H1 (cell line): ENCODE measurements around the gene SSX2IP. TPM values are rescaled to one million over a fixed set of nuclear protein-coding genes. Genes with fewer than 3 reads are reported as not detected.

ENCODE experiments used
- CTCF ChIA-PET: fragments of 300-600 bp; sonication (Branson Sonifier 250); formaldehyde crosslinking; loops from one replicate; lab custom pipeline; 2021; ENCODE audit not compliant: partially characterized antibody; lab: Charles Lee
- POLR2A ChIA-PET: fragments of 300-600 bp; sonication (Branson Sonifier 250); formaldehyde crosslinking; loops from one replicate; lab custom pipeline; 2021; ENCODE audit warnings: inconsistent platforms; ENCODE audit not compliant: partially characterized antibody; lab: Charles Lee
- DNase-seq, 2 experiments: peaks; one replicate each; pipeline versions ENCODE4 v3.0.0 to v3.0.0-alpha.2; 2010 to 2022; ENCODE audit warnings: low spot score in 2 of 2, low read depth in 1 of 2, mixed read lengths in 1 of 2
- FAIRE-seq: peaks from 2 replicates; lab custom pipeline; 2011; peaks lifted over from hg19 to GRCh38; lab: Jason Lieb, UNC
- H2AFZ ChIP-seq: 2 replicates; pipeline ENCODE4 v1.8.1; 2012; ENCODE audit warnings: low read length, inconsistent platforms
- H2AK5ac ChIP-seq: 2 replicates; pipeline ENCODE4 v1.6.1; 2013; ENCODE audit warnings: low read depth, low read length
- H2BK120ac ChIP-seq: replicated peaks from 2 replicates; pipeline ENCODE3; 2013; ENCODE audit warnings: low read depth, low read length, inconsistent platforms
- H2BK12ac ChIP-seq: 2 replicates; pipeline ENCODE4 v1.6.1; 2013; ENCODE audit warnings: low read depth, low read length
- H2BK15ac ChIP-seq: 2 replicates; pipeline ENCODE4 v1.6.1; 2013; ENCODE audit warnings: low read length
- H2BK20ac ChIP-seq: 2 replicates; pipeline ENCODE4 v1.6.1; 2013; ENCODE audit warnings: low read length
- H2BK5ac ChIP-seq: 2 replicates; pipeline ENCODE4 v1.6.1; 2013; ENCODE audit warnings: low read depth, low read length
- H3K14ac ChIP-seq: 2 replicates; pipeline ENCODE4 v1.6.1; 2013; ENCODE audit warnings: inconsistent platforms; ENCODE audit not compliant: insufficient read length
- H3K18ac ChIP-seq: 2 replicates; pipeline ENCODE4 v1.6.1; 2013; ENCODE audit warnings: low read length; ENCODE audit errors: extremely low read depth
- H3K23ac ChIP-seq: 2 replicates; pipeline ENCODE4 v1.6.1; 2013; ENCODE audit warnings: inconsistent platforms; ENCODE audit not compliant: insufficient read length
- H3K23me2 ChIP-seq: 2 replicates; pipeline ENCODE4 v1.6.1; 2013; ENCODE audit warnings: low read depth, low read length
- H3K27ac ChIP-seq: 2 replicates; pipeline ENCODE4 v1.6.1; 2011; ENCODE audit warnings: low read depth, low read length, inconsistent platforms
- H3K27me3 ChIP-seq, 4 experiments: replicated peaks in 1 of 4; 1 replicate in 1 of 4; 2 replicates in 3 of 4; pipeline versions ENCODE4 v1.6.1 to v1.8.1; 2011 to 2013; ENCODE audit warnings: low read length in 3 of 4, mild to moderate bottlenecking in 3 of 4, inconsistent platforms in 2 of 4, mixed read lengths in 2 of 4, moderate library complexity in 1 of 4; ENCODE audit not compliant: control insufficient read depth in 3 of 4, insufficient read depth in 3 of 4; ENCODE audit errors: extremely low read depth in 1 of 4
- H3K36me3 ChIP-seq, 4 experiments: 2 replicates each; pipeline versions ENCODE4 v1.6.1 to v1.8.1; 2011 to 2013; ENCODE audit warnings: mild to moderate bottlenecking in 4 of 4, low read length in 3 of 4, moderate library complexity in 2 of 4, control low read depth in 1 of 4, inconsistent platforms in 1 of 4; ENCODE audit not compliant: insufficient read depth in 4 of 4, control insufficient read depth in 2 of 4
- H3K4ac ChIP-seq: replicated peaks from 2 replicates; pipeline ENCODE3; 2013; ENCODE audit warnings: low read length, low read depth, mixed read lengths, inconsistent platforms; ENCODE audit not compliant: insufficient read length
- H3K4me1 ChIP-seq, 4 experiments: replicated peaks in 1 of 4; 1 replicate in 1 of 4; 2 replicates in 3 of 4; pipeline versions ENCODE4 v1.6.1 to v1.8.1; 2011 to 2013; ENCODE audit warnings: low read length in 3 of 4, inconsistent platforms in 2 of 4, mixed read lengths in 1 of 4; ENCODE audit not compliant: insufficient read depth in 4 of 4, control insufficient read depth in 3 of 4
- H3K4me2 ChIP-seq, 2 experiments: 2 replicates each; pipeline versions ENCODE4 v1.6.1 to v1.8.1; 2011 to 2013; ENCODE audit warnings: low read depth in 2 of 2, low read length in 2 of 2, control low read depth in 1 of 2, inconsistent platforms in 1 of 2, mild to moderate bottlenecking in 1 of 2; ENCODE audit not compliant: insufficient read depth in 1 of 2
- H3K4me3 ChIP-seq, 4 experiments: fragments of 200-600, 300-600 bp in 1 of 4; sonication (generic), shearing (Covaris generic), sonication (Bioruptor Twin) in 1 of 4; 2 replicates each; pipeline versions ENCODE4 v1.5.1 to v1.8.1; 2011 to 2016; ENCODE audit warnings: low read length in 4 of 4, low read depth in 3 of 4, control low read depth in 2 of 4, inconsistent platforms in 2 of 4, mild to moderate bottlenecking in 2 of 4, mixed read lengths in 1 of 4, moderate library complexity in 1 of 4; ENCODE audit not compliant: insufficient read depth in 2 of 4; ENCODE audit errors: extremely low read depth in 1 of 4
- H3K56ac ChIP-seq: replicated peaks from 2 replicates; pipeline ENCODE3; 2013; ENCODE audit warnings: low read depth, mild to moderate bottlenecking, mixed read lengths, low read length, inconsistent platforms; ENCODE audit not compliant: insufficient read length
- H3K79me1 ChIP-seq: 2 replicates; pipeline ENCODE4 v1.6.1; 2013; ENCODE audit warnings: low read depth, low read length, control low read depth
- H3K79me2 ChIP-seq, 2 experiments: 2 replicates each; pipeline versions ENCODE4 v1.6.1 to v1.8.1; 2012 to 2013; ENCODE audit warnings: low read length in 2 of 2, mild to moderate bottlenecking in 2 of 2, inconsistent platforms in 1 of 2; ENCODE audit not compliant: insufficient read depth in 2 of 2, control insufficient read depth in 1 of 2
- H3K9ac ChIP-seq, 4 experiments: replicated peaks in 1 of 4; 1 replicate in 1 of 4; 2 replicates in 3 of 4; pipeline versions ENCODE4 v1.6.1 to v1.8.1; 2011 to 2013; ENCODE audit warnings: low read depth in 3 of 4, low read length in 3 of 4, control low read depth in 2 of 4, mild to moderate bottlenecking in 2 of 4, moderate library complexity in 2 of 4, inconsistent platforms in 1 of 4; ENCODE audit errors: extremely low read depth in 1 of 4
- H3K9me3 ChIP-seq, 2 experiments: 2 replicates each; pipeline versions ENCODE4 v1.6.1 to v1.8.1; 2012 to 2013; ENCODE audit warnings: mild to moderate bottlenecking in 2 of 2, moderate library complexity in 2 of 2, control low read depth in 1 of 2, inconsistent platforms in 1 of 2, low read depth in 1 of 2, low read length in 1 of 2, mixed read lengths in 1 of 2; ENCODE audit not compliant: insufficient read depth in 2 of 2
- H4K20me1 ChIP-seq, 2 experiments: replicated peaks in 1 of 2; 2 replicates each; pipeline versions ENCODE3 to v1.8.1; 2011 to 2013; ENCODE audit warnings: inconsistent platforms in 2 of 2, low read length in 2 of 2, mild to moderate bottlenecking in 1 of 2; ENCODE audit not compliant: insufficient read depth in 2 of 2, control insufficient read depth in 1 of 2
- H4K5ac ChIP-seq: 2 replicates; pipeline ENCODE4 v1.6.1; 2013; ENCODE audit warnings: low read length, low read depth, mixed read lengths, inconsistent platforms; ENCODE audit not compliant: insufficient read length
- H4K8ac ChIP-seq: 2 replicates; pipeline ENCODE4 v1.8.0; 2013; ENCODE audit warnings: mild to moderate bottlenecking, moderate library complexity, low read length, inconsistent platforms; ENCODE audit not compliant: insufficient read depth; ENCODE audit errors: extremely low read depth
- H4K91ac ChIP-seq: replicated peaks from 2 replicates; pipeline ENCODE3; 2013; ENCODE audit warnings: low read length, mixed read lengths, inconsistent platforms; ENCODE audit not compliant: insufficient read length
- EZH2 ChIP-seq: fragments of 200-600 bp; sonication (generic); IDR thresholded peaks from 2 replicates; pipeline ENCODE4 v1.7.1; 2012; ENCODE audit warnings: low read depth, mild to moderate bottlenecking, moderate library complexity, low read length, inconsistent platforms; ENCODE audit not compliant: severe bottlenecking
- WGBS, 2 experiments: shearing (Covaris generic) in 1 of 2; methylation state at CpG; one replicate each; pipeline versions ENCODE4 v1.1.6 to v1.1.7; 2013 to 2015; ENCODE audit warnings: low lambda C conversion rate in 2 of 2, mixed read lengths in 2 of 2, inconsistent platforms in 1 of 2, low coverage in 1 of 2, missing lambda C conversion rate in 1 of 2; ENCODE audit not compliant: insufficient replicate concordance in 2 of 2, insufficient coverage in 1 of 2, insufficient read length in 1 of 2; ENCODE audit errors: extremely low coverage in 1 of 2, missing lambda C conversion rate in 1 of 2; 5-methylcytosine and 5-hydroxymethylcytosine counted together
- polyA plus RNA-seq, 7 experiments: library from polyadenylated mRNA; depleted of rRNA in 3 of 7; stranded (reverse) in 5 of 7; unstranded in 2 of 7; fragments of >200 nt in 5 of 7; fragments of 200-250 nt in 2 of 7; gene quantifications; 1 replicate in 5 of 7; 2 replicates in 1 of 7; 4 replicates in 1 of 7; pipeline versions ENCODE4 v1.2.1 to v1.2.3, GENCODE V29; 2011 to 2013; ENCODE audit warnings: missing spikeins in 2 of 7, mixed read lengths in 2 of 7
- total RNA-seq: library from RNA; stranded (reverse); fragmentation: NEBNext Ultra II Directional; extraction: Animal tissue kit (Norgen Biotek cat#: 25700); gene quantifications from 2 replicates; pipeline ENCODE4 v1.2.1, GENCODE V29; 2021

SSX2IP gene
- total and polyA plus RNA-seq, 2 of the 8 experiments (the other 6 are each of a cell fraction or from before 2014, with no cell fraction given), result 4.0 to 31.3 TPM

DNA sequence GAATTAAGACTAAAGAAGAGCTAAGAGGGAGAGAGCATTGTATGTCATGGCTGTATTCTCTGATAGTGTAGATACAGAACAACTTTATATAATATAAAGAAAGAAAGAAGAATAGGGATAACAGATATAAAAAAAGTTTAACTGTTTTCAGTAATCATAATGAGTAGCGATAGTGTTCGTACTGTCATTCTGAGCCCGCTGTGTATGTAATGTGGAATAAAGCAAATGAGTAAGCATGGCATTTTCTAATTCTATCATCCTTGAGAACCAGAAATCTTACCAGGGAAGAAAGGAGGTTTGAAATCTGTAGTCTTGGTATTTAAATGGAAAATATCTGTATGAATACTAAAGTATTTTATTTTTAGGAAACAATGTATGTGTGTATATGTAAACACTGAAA is 46.7 kb upstream of the SSX2IP start:
- FAIRE-seq, result no peak
- no peak overlapping the region for H3K4me2 ChIP-seq
- CTCF ChIA-PET, result interaction anchor here (0.7 to 4.9 kb wide), 7 partner anchors 9 to 49 kb away, joined by 3 to 50 read pairs (median 4); no protein-coding TSS in a partner anchor

More for the DNA sequence above, 46.7 kb upstream of the SSX2IP start:
- H3K36me3 ChIP-seq, result no peaks in the 10 kb centered on the region
- no peak overlapping the region for H2BK12ac ChIP-seq
- whole genome bisulfite sequencing, 2 experiments, result 96% methylated on average over 3 of the region's 3 CpGs; no CpG with 5 or more reads in 1 of the 2 experiments
- no peaks in the 10 kb centered on the region for H3K9me3 ChIP-seq
- POLR2A ChIA-PET, result no interaction called here
- no peak overlapping the region for H2BK15ac ChIP-seq
- no peaks in the 10 kb centered on the region for H3K27me3 ChIP-seq
- H2AFZ ChIP-seq, result no peak overlapping the region
- TF ChIP-seq EZH2, result no peak
- no peak overlapping the region for H3K9ac ChIP-seq
- no peak overlapping the region for H3K18ac ChIP-seq
- H4K8ac ChIP-seq, result no peak overlapping the region
- H3K4me3 ChIP-seq, result no peak overlapping the region
- peaks cover 0 to 14% (median 7%) of the 10 kb centered on the region in 4 experiments; a peak in 4 of 7 replicates for H3K4me1 ChIP-seq
- H3K27ac ChIP-seq, result no peak overlapping the region
- H2BK5ac ChIP-seq, result no peak overlapping the region
- no peaks in the 10 kb centered on the region for H3K79me2 ChIP-seq
- H3K79me1 ChIP-seq, result no peaks in the 10 kb centered on the region
- H3K14ac ChIP-seq, result no peak overlapping the region
- H2BK120ac ChIP-seq, result no peak overlapping the region
- no peak for DNase-seq
- no peaks in the 10 kb centered on the region for H3K23me2 ChIP-seq
- H3K23ac ChIP-seq, result no peak overlapping the region
- no peak overlapping the region for H3K4ac ChIP-seq
- no peak overlapping the region for H4K91ac ChIP-seq
- H3K56ac ChIP-seq, result no peak overlapping the region
- no peak overlapping the region for H2AK5ac ChIP-seq
- no peak overlapping the region for H4K5ac ChIP-seq
- H4K20me1 ChIP-seq, result no peaks in the 10 kb centered on the region
- no peak overlapping the region for H2BK20ac ChIP-seq
